GM04503 (cell line): ENCODE measurements around the gene GASK1A.

Experiments used
- DNase-seq: peaks from one replicate; pipeline ENCODE4 v3.0.0-alpha.2; 2012; ENCODE audit warnings: low read depth

The GASK1A gene

DNA sequence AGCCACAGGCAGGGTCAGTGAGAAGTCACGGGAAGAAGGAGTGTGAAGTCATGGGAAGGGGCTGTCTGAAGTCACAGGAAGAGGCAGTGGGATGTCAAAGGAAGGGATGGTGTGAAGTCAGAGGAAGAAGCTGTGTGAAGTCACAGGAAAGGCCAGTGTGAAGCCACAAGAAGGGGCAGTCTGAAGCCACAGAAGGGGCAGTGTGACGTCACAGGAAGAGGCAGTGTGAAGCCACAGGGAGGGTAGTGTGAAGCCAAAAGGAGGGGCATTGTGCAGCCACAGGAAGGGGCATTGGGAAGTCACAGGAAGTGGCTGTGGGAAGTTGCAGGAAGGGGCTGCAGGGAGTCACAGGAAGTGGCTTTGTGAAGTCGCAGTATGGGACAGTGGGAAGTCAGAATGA lies 35.1 kb downstream of the GASK1A start:
- no peak for DNase-seq

DNA sequence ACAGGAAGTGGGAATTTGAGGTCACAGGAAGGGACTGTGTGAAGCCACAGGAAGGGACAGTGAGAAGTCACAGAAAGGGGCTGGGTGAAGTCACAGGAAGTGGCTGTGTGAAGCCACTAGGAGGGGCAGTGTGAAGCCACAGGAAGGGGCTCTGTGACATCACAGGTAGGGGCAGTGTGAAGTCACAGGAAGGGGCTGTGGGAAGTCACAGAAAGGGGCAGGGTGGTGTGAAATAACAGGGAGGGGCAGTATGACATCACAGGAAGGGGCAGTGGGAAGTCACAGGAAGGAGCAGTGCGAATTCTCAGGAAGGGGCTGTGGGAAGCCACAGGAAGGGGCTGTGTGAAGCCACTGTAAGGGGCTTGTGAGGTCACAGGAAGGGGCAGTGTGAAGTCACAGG lies 35.8 kb downstream of the GASK1A start:
- DNase-seq: no peak

DNA sequence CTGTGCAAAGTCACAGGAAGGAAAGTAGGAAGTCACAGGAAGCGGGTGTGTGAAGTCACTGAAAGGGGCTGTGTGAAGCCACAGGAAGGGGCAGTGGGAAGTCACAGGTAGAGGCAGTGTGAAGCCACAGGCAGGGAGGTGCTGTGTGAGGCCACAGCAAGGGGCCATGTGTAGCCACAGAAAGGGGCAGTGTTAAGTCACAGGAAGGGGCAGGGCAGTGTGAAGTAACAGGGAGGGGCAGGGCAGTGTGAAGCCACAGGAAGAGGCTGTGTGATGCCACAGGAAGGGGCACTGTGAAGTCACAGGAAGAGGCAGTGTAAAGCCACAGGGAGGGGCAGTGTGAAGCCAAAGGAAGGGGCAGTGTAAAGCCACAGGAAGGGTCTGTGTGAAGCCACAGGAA lies 36.5 kb downstream of the GASK1A start:
- DNase-seq: no peak

DNA sequence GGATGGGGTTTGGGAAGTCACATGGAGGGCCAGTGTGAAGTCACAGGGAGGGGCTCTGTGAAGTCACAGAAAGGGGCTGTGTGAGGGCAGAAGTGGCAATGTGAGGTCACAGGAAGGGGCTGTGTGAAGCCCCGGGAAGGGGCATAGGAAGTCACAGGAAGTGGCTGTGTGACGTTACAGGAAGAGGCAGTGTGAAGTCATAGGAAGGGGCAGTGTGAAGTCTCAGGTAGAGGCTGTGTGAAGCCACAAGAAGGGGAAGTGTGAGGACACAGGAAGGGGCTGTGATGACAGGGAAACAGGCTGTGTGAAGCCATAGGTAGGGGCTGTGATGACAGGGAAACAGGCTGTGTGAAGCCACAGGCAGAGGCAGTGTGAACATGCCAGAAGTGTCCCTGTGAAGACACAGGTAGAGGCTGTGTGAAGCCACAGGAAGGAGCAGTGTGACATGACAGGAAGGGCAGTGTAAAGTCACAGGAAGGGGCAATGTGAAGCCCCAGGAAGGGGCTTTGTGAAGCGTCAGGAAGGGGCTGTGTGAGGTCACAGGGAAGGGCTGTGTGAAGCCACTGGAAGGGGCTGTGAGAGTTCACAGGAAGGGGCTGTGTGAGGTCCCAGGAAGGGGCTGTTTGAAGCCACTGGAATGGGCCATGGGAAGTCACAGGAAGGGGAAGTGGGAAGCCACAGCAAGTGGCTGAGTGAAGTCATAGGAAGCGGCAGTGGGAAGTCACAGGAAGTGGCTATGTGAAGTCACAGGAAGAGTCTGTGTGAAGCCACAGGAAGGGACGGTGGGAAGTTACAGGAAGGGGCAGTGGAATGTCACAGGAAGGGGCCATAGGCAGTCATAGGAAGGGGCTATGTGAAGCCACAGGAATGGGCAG lies 37.1 kb downstream of the GASK1A start:
- DNase-seq: no peak

DNA sequence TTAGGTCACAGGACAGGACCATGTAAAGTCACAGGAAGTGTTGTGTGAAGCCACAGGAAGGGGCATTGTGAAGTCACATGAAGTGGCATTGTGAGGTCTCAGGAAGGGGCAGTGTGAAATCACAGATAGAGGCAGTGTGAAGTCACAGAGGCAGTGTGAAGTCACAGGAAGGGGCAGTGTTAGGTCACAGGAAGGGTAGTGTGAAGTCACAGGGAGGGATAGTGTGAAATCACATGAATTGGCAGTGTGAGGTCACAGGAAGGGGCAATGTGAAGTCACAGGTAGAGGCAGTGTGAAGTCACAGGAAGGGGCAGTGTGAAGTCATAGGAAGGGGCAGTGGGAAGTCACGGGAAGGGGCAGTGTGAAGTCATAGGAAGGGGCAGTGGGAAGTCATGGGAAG lies 37.9 kb downstream of the GASK1A start:
- DNase-seq: no peak

GRCh38 chr3:43017593-43018195 lies 38.6 kb downstream of the GASK1A start:
- DNase-seq: no peak

DNA sequence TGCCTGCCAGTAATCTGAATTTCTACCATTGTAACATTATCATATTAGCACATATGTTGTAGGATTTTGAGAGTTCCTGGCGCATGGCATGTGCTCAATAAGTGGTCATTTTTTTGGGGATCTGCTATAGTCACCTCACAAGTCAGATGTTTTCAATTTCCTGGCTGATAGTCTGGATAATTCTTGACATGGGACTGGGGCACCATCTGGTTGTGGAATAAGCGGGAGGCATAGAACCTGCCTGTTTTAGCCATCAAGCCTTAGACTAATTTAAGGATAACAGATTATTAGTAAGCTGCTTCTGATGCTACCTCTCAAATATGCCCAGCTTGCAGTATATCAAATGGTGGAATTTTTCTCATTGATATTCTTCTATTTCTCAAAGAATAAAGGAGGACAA lies 39.1 kb downstream of the GASK1A start:
- no peak for DNase-seq

GRCh38 chr3:43019006-43019809 lies 40.1 kb downstream of the GASK1A start:
- no peak for DNase-seq

DNA sequence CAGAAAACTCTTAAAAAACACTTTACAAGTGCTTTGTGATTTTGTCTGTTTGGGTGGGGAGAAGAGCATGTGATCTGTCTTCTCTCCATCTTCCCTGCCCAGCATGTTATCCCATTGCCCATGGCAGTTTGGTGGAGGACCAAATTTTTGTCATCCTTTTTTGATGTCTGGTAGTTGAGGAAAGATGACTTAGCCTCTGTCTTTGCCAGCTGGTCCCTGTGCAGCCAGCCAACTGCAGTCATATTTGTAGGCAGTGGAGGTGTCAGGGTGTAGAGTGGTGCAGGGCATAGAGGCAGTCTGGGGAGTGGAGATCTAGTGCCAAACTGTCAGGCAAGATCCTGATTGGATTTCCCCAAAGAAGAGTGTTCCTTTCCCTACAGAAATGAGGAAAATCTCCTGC lies 40.7 kb downstream of the GASK1A start:
- no peak for DNase-seq

DNA sequence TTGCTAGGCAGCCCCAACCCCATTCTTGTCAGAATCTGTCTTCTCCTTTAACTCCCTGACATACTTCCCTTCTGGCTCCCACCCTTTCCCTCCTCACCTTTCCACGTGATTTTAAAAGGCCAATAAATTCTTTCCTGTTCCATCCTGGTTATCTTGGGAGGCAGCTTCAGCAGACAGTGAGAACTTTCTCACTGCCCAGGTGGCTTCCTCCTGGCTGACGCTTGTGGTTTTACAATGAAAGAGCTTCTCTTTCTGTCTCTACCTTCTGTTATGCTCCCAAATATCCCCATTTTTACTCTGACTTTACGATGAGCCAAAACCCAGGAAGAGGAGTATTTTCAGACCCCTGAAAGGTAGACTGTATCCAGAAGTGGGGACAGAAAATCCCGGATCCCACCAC lies 42.1 kb downstream of the GASK1A start:
- no peak for DNase-seq

DNA sequence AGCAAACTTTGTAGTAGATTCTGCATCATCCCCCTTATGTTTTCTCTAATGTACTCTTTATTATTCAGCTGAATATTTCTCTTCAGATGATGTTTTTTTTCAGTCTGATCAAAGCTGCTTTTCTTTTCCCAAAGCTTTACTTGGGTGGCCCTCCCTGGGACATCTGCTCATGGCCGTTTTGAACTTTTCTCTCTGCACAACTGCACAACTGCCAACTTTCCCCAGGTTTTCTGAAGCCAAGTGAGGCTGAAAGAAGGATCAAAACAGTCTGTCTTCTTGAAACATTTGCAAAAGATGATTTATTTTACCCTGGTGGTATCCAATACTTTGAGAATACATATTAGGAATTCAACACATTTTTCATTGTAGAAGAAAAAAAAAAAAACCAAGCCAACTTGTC lies 43.0 kb downstream of the GASK1A start:
- DNase-seq: no peak

DNA sequence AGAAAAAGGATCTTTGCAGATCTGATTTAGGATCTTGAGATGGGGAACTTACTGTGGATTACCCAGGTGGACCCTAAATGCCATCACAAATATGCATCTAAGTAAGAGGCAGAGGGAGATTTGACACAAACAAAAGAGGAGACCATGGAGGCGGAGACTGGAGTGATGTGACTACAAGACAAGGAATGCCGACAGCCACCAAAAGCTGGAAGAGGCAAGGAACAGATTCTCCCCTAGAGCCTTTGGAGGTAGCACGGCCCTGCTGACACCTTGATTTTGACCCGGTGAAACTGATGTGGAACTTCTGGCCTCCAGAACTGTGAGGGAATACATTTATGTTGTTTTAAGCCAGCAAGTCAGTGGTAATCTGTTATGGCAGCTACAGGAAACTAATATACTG lies 44.0 kb downstream of the GASK1A start:
- no peak for DNase-seq

DNA sequence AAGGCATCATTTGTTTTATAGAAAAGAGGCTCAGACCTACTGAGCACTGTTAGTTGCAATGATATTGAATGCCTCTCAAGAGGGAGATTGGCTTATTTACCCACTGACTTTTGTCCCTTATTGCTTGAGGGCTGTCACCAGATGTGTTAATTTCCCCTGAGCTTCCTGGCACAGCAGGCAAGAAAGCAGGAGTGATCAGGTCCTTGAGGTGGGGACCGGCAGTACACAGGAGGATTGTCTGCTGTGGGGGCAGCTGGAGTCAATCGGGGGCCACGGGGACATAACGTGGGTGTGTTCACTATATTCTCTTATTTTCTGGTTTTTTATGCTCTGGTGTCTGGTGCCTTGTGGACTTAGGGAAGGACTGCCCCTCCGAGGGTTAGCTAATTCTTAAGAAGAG lies 44.6 kb downstream of the GASK1A start:
- DNase-seq: no peak

DNA sequence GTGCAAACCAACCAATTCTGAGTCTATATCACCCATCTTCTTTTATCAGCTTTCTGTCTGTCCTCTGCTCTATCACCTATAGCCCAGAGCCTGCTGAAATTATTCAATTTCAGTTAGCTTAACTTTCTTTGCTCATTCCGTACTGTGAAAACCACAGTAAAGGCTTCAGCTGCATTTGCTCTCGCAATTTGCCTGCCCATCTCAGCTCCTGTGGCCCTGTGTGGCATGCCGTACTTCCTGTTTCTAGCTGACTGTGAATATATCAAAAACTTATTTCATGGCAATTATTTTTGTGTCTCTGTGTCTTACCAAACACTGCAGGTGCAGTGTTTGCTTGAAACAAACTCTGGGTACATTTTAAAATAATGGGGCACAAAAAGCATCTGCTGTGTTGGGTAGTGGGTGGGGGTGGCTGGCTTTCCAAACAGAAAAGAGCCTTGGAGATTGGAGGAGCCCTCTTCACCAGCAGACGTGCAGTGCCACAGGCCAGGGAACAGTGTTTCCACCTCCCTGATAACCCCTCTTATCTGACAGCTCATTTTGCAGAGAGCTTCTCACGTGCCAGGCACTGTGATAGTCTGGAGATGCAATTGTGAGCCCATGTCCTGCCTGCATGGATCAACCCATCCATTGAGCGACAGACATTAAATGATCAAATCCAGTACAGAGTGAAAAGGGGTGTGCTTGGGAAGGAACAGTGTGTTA lies 45.2 kb downstream of the GASK1A start:
- no peak for DNase-seq

DNA sequence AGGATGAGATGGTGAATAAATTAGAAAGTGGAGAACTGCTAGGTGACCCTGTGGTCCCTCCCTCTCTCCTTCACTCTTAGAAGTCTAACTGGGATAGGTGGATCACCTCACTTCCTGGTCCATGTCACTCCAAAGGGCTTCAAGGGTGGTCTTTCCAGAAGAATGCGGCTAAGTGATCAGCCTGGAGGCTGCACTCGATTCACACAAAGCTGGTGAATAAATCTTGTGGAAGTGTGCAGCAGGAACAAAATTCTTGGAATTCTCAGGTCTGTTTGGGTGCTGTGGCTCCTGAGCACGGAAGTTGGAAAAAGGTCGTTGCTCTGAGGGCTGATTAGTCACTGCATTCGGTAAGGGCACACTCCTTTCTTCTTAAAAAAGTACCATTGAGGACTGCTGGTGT lies 46.3 kb downstream of the GASK1A start:
- DNase-seq: no peak

DNA sequence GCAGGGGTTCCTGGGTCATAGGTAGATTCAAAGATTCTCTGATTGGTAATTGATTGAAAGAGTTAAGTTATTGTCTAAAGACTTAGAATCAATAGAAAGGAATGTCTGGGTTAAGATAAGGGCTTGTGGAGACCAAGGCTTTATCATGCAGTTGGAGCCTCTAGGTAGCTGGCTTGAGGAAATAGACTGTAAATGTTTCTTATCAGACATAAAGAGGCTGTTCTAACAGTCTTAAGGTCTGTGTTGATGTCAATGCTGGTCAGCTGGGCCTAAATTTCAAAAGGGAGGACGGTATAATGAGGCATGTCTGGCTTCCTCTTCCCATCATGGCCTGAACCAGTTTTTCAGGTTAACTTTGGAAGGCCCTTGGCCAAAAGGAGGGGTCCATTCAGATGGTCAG lies 48.9 kb downstream of the GASK1A start:
- DNase-seq: no peak

DNA sequence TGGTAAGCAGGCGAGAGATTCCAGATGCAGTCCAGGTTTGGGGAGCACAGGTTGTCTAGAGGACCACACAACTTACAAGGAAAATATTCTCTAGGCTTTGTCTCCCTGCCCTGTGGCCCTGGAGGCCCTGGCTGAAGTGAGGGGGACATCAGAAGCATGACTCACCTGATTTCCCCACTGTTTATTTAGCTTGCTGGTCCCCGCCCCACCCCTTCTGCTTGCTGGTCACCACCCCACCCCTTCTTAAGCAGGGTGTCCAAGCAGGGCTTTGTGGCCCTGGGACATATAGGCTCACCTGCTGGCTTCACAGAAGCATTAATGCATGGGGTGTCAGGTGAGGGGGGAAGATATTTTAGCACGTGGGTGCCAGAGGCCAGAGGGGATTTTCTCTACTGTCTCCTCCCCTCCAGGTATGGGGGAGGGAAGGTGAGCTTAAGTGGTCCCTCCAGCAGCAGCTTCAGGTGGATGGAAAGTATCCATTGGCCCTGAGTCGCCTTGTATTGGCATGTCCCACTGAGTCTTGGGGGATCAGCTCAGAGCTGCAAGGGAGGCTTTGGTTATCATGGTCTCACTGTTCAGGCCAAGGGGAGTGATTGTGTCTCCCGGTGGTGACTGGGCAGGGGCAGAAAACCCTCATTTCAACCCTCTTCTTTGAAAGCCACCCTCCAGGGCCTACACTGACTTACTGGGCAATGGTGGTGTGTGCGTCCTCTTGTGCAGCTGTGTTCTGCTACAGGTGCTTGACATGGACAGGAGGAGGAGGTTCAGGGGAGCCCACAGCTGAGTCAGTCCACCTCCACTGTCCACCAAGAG lies 49.8 kb downstream of the GASK1A start:
- DNase-seq: no peak

DNA sequence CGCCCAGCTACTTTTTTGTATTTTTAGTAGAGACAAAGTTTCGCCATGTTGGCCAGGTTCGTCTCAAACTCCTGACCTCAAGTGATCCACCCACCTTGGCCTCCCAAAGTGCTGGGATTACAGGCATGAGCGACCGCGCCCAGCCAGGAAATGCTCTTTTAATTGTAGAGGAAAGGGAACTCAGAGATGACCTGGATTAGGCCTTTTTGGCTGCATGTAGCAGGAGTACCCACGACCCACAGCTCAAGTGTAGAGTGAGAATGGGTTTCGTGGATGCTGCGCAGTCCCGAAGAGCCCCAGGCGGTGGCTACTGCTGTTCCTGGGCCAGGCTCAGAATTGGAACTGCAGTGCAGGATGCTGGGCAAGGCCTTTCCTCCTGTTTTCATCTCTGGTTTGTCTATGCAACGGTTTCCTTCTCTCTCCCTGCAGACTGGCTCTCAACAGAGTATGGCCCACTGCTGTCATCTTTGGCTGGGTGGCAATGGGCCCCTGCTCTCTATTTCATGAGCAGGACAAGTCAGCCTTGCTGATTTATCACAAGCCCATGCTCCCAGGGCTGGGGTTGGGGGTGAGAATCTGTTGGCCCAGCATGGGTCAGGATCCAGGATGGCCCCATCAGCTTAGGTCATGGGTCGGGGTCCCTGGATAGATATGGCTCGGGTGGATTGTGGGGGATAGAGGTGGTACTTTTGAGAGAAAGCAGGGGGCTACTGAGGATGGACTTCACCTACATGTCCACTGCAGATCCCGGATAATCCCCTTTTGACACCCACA lies 51.2 kb downstream of the GASK1A start:
- DNase-seq: no peak

- DNase-seq: no peak
These were observed 52.4 kb downstream of the GASK1A start for GRCh38 chr3:43031485-43031884.

GRCh38 chr3:43031889-43032545 lies 52.9 kb downstream of the GASK1A start:
- DNase-seq: no peak
